Limb (tissue), 2 donors: Measurements from ENCODE around the gene LRRC4C.

Source experiments
- DNase-seq, 2 donors: peaks; one replicate each; pipeline ENCODE4 v3.0.0-alpha.2; 2016; ENCODE audit errors: extremely low spot score in 2 of 2

The LRRC4C gene

DNA sequence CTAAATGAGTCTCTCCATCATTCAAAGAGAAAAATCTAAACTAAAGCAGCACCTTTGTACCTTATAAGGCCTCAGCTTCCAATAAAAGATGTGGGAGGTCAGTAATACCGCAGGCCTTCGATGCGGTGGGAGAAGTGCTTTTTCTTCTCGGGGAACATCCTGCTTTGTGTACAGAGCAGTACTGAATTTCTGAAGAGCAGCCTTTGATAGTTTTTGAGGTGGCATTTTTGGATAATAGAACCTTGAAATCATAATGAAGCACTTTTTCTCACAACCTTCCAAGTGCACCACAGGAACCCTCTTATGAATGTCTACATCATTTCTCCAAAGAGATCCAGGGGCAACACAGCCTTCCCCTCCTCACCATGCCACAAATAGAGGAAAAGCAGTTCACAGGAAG is 39.6 kb downstream of the LRRC4C start:
- no peak for DNase-seq

DNA sequence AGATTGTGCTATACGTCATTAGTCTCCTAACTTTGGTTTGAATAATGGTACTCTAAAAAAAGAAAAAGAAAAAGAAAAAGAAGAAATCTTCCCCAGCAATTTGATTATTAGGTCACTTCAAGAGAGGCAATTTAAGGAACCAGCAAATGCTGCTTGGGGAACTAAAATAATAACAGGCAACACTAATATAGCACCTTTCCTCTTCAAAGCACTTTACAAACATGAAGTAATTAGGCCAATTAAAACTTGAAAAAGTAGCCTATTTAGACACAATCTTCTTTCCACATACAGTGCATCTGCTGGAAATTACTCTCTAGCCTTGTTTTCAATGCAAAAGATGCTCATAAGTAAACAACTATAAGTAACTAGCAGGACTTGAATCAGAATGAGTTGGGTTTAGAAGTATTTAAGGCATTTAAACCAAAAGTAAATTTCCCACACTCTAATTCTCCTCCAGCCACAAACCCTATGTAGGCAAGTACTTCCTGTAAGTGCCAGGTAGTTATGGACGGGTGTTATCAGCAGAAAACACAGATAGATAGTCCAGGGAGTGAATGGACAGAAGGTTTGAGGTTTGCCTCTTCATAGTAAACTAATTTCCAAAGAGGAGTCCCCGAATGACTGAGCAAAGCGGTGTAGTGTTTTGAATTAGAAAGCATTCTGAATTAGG is 44.5 kb downstream of the LRRC4C start:
- DNase-seq, result no peak

DNA sequence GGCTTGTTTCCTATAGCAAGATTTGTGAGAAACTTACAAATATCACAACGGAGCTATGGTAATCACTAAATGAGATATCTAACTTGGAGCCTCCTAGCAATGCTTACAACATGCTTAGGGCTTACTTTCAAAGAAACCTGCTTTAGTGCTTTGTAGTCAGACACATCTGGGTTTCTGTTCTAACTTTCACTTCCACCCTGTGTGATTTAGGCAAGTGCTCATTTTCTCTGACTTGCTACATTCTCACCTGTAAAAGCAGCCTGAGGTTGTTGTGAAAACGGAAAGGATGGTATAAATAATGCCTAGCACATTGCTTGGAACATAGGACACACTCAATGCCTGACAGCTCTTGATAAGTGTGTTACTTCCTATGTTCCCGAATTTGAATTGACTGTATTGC is 45.6 kb downstream of the LRRC4C start:
- DNase-seq, result no peak

DNA sequence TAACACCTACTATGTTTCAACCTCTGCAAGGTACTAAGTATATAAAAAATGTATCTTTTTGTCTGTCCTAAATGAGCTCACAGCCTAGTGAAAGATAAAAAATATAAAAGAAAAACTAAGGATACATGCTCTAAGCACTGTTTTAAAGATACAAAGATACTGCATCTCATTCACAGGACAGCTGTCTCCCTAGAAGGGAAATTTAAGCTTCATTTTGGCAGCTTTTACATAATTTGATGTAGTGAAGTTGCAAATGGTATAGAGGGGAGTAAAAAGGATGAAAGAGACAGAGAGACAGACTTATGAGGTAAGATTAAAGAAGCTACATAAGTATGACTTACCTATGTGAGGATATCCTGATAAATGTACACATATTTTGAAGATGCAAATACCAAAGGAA is 53.6 kb downstream of the LRRC4C start:
- no peak for DNase-seq

DNA sequence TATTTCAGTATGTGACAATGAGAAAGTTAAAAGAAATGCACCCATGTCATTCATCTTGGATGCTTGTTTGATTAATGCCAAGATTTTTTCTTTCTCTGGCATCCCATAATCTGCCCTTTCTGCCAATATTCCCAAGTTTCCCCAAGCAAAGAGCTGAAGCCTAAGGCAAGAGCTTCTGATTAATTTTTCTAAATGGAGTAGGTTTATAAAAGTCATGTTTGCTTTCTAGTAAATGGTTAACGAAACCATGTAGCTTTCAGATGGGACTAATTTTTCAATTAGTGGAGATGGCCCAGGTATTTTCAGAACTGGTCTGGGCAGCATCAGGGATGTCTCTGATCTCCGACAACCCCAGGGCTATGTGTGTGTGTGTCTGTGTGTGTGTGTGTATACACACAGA is 55.3 kb downstream of the LRRC4C start:
- DNase-seq, result no peak

DNA sequence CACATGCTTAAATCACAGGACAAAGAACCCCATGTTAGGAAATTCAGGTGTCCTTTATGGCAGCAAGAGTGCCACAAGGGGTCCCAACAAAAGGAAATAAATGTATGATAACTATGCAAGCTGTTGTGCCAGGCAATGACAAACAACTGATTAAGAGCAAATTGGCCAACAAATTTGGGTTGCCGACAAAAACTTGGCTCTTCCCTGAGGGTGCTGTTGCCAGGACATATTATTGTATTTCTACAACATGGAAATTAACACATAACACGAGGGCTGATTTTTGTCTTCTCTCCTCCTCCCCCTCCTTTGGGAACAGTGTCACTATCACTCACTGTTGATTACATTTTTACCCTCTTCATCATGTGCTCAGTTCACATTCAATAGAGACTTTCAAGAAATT is 56.0 kb downstream of the LRRC4C start:
- DNase-seq, result no peak

DNA sequence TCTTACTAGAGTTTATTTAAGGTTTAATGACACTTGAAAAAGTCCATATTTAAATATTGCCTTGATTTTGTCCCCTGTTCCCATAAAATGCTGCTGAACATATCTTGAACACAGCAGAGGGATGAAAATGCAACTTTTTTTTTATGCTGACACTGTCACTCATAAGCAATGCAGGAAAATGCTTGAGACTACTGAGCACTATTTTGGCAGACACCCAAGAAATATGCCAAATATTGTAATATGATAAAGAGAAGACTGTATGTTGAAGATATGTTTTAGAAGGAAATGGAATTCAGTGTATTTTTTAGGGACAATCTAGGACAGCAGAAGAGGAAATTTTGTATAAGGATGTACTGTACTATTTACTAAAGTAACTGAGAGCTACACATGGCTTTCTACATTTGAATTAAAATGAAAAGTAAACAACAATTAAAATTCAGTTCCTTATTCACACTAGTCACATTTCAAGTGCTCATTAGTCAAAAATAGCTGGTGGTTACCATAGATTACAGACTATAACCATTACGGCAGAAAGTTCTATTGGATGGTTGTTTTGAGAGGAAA is 58.6 kb downstream of the LRRC4C start:
- no peak for DNase-seq

DNA sequence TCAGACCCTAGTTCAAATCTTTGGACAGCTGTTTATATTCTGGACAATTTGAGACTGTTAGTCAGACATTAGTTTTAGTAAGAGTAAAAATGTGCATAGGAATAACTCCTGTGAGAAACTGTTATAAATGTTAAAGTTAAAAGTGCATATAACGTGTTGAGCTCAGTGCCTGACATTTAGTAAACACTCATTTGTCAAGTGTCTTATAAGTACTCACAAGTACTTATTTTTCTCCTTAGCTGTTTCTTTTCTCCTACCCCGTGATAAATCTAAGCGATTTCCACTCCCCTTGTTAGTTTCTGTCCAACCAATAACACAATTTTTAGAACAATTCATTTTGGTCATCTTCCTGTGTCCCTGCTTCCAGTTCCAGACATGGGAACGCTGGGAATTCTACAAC is 59.3 kb downstream of the LRRC4C start:
- no peak for DNase-seq

DNA sequence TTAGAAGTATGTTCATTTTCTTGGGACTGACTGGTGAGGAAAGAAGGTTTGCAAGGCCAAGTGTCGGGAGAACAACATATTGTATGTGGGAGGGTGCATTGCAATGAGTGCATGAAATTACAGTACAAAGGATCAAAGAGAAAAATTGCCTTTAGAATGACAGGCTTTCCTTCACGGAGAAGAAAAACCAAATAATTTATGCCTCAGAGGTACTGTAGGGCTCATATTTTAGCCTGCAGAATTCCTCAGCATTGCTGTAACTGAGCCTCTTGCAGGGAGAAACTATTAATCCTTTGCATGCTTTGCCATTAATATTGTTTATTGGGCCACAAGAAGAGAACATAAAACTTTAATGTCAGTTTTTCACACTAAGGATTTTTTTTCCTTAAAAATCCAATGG is 60.1 kb downstream of the LRRC4C start:
- no peak for DNase-seq

DNA sequence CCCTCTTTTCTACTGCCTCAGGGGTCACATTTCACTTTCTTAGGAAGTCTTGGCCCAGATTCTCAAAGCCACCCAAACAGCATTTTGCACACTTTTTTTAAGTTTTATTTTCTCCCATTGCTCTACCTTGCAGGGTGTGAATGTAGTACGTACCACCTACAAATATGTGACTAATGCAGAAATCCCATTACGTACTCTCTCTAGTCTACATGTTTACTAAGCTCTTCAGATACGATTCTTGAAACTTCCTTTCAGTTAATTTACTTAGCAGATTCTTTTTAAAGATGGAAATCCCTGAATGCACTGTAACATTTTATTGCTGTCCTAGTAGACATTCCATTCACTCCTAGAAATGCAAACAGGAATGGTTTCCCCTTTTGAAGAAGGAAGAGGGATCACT is 61.3 kb downstream of the LRRC4C start:
- no peak for DNase-seq

DNA sequence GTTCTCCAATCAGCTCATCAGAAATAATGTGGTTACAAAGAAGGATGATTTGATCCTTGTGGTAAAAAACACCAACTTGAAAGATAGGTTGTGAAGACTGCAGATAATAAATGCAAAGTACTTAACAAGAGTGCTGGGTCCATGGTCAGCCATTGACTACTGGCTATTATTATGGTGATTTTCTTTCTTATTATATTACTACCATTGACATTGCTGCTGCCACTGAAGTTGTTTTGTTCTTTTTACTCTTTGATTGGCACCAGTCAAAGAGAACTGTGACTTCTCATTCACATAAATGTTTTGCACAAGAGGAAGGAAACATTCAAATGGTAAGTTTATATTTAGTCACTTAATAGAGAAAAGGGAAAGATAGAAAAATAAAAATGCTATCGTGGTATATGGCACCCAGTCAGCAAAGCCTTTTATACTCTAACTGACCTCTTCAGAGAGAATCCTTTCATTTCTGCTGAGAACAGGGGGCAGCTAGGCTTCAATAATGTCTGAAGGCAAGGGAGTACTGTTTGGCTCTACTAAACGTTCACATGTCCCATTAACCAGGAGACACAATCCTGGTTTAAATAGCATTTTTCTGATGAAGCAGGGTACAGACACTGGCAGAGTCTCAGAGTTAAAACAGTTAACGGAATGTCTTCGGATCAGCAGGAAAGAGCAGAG is 64.8 kb downstream of the LRRC4C start:
- DNase-seq, result no peak

DNA sequence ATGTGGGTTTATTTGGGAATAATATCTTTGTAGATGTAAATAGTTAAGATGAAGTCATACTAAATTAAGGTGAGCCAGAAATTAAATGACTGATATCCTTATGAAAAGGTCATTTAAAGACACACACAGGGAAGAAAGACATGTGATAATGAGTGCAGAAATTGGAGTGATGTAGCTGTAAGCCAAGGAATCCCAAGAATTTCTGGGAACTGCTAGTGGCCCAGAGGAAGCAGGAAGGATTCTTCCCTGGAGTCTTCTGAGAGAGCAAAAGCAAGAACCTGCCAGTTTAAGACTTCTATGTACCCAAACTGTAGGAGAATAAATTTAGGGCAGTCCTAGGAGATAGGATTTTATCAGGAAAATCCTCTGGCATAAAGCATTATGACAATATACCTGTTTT is 66.9 kb downstream of the LRRC4C start:
- no peak for DNase-seq

DNA sequence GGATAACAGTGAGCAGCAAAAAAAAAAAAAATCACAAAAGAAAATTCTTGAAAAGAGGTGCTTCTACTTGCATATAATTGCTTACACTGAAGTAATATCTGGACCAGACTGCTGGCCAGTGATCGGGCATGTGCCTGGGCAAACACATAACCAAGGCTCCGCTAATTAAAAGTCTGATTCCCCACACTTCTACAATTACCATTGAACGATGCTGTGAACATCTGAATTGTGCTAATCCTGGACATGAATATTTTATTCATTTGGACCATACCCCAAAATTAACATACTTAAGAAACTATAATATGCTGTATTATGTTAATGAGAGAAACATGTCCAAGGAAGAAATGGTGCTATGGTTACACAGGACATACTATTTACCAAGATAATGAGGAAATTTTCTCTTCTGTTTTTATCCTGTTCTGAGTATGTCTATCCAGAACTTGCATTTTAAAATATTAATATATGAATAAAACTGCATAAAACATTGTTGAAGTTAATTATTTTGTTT is 69.8 kb downstream of the LRRC4C start:
- no peak for DNase-seq

DNA sequence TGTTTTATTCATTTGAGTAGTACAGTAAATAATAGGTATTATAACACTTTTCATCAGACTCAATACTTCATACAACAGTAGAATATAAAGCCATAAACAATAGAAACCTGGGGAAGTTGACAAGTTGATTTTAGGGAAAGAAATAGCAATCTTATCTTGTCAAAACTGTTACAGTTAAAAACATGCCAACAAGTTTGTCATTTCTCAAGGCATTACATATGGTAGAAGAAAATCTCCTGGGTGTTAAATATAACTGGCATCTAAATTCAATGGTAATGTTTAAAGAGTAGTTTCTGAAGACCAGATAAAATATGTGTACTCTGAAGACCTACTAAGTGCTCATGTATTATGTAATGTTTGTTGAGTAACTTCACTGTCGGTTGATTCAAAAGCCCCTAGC is 75.1 kb downstream of the LRRC4C start:
- no peak for DNase-seq

DNA sequence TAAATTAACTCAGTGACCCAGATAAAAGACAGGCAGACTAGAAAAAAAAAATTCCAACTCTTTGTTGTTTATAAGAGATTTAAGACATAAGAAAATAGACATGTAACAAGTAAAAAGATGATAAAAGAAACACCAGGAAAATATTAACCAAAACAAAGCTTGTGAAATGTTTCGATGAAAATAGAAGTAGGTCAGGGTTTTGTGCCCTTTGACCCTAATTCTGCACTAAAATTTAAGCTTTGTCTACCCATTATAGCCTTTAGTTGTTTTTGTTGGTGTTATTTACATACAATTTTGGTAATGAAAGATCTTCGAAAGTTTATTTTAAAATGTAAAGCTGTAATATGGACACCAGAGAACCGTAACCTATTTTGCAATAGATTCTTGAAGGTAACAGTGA is 75.7 kb downstream of the LRRC4C start:
- DNase-seq, result no peak

DNA sequence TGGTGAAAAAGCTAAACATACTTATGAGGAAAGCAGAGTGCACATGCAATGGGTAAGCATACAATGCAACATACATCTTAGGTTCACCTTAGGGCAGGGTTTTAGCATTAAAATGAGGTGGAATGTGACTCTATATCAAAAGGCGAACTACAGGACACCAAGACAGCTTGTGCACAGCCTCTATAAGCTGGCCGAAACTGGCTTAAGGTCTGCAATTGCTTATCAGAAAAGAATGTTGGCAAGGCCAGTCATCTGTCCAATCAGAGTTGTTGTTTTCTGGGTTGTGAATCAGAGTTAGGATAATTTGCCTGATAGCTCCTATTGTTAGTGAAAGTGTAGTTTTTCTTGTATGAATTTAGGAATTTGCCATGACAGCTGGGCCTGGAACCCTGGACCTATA is 76.5 kb downstream of the LRRC4C start:
- DNase-seq, result no peak

DNA sequence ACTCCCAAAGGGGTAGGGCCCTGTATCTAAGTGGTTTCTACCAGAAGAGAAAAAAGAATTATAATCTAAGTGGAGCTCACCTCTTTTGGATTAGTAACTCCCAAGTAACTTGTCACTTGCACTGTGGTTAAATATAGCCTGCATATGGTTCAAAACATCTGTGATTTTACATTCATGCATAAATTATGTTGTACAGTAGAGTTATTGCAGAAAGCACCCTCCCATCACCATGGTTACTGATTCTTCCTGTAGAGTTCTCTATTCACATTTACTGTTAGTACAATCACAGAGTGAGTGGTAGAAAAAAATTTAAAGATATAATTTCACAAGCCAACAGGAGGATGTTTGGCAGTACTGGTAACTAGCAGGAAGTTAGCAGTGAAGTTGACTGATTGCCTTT is 80.4 kb downstream of the LRRC4C start:
- peak in 1 of 2 donors; percentile 30 for DNase-seq

DNA sequence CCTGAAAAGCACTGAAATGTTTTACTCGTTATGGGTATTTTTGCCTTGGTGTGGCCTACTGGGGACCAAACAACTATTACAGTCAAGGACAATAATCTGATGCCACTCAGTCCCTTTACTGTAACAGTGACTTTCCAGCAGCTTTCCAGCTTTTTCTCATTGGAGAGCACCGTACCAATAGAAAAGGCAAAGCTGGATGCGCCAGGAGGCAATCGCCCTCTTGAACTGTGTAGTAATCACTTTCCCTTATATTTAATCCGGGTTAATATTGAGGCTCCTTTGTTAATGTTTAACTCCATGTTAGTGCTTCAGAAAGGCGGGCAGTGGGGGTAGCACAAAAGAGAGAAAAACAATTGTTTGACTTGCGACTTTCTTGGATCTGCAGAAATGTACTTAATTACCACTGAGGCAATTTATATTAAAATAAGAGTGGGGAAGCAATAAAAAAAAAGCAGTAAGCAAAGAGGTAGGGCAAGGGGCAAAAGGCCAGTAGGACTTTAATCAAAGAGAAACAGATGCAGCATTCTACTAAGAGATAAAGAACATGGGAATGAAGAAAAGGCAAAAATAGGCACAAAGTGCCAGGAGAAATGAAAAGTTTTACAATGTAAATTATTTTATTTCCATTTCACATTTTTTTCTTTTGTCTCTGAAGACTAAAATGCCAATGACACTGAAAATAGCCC is 81.6 kb downstream of the LRRC4C start:
- DNase-seq, result no peak

DNA sequence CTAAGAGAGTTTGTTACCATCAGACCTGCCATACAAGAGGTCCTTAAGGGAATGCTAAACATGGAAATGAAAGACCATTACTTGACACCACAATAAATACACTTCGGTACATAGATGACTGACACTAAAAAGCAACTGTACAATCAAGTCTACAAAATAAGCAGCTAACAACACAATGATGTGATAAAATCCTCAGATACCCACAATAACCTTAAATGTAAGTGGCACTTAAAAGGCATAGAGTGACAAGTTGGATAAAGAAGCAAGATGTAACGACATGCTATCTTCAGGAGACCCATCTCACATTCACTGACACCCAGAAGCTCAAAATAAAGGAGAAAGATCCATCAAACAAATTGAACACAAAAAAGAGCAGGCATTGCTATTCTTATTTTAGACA is 107.6 kb downstream of the LRRC4C start:
- no peak for DNase-seq

DNA sequence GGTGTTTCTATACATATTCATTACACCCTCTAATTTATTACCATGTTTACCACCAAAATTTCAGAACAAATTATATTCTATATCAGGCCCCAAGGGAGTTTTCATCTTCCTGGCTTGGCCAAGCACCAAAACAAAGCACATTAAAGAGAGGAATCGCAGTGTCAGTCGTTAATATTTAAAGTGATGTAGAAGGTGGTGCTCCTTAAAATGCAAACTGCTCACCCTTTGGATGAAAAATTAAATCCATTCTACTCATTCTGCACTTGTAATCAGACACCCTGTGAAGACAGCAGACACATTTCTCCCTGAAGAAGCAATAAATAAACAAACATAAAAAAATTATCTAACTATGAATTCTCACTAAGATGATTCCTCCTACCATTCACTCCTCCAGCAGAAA is 113.4 kb downstream of the LRRC4C start:
- no peak for DNase-seq

DNA sequence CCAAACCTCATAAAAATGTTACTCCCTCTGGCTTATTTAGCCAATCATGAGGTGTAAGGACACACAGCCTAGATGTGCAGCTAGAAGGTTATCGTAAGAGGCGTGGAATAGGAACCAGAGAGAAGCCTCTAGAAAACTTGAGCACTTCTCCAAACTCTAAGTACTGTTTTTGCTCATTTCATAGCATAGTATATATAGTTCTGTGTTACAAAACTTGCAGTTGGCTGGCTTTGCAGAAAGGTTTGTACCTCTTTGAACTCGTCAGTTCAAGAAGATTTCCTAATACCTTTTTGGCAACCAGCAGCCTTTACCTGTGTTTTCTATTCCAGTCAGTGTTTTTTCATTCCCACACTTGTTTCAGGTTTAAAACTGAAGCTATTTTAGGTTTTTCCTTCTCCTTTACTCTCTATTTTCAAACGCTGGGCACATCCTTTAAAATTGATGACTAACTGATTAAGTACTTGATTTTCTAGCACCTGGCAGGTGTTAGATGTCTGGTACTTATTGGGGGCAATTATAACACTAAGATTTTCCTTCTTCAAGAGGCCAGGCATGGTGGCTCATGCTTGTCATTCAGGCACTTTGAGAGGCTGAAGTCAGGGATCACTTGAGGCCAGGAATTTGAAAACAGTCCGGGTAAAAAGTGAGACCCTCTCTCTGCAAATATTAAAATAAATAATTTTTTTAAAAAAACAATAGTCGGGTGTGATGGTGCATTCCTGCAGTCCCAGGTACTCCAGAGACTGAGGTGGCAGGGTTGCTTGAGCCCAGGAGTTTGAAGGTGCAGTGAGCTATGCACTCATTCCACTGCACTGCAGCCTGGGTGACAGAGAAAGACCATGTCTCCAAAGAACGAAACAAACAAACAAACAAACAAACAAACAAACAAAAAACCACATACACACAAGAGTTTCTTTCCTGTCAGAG is 125.2 kb downstream of the LRRC4C start:
- DNase-seq, result no peak
